ENCODE data around the gene ZNF627.

The ZNF627 gene

GRCh38 chr19:11574689-11575088 is 22.6 kb upstream of the ZNF627 start:
- TF ChIP-seq CTCF (IDR thresholded peaks at IDR 0.05) = no peak

- no peak for TF ChIP-seq CTCF (IDR thresholded peaks at IDR 0.05)
Observed at GRCh38 chr19:11576227-11576626, 21.1 kb upstream of the ZNF627 start.

GRCh38 chr19:11577451-11578257 is 19.6 kb upstream of the ZNF627 start, which contains the start of gene ACP5:
Gene ACP5 (minus strand): TSS chr19:11577645. CDS start chr19:11577317, 328 bp downstream.
- TF ChIP-seq CTCF (IDR thresholded peaks at IDR 0.05) = no peak

- no peak for TF ChIP-seq CTCF (IDR thresholded peaks at IDR 0.05)
Observed at GRCh38 chr19:11578258-11579142, 18.8 kb upstream of the ZNF627 start.

- no peak for TF ChIP-seq CTCF (IDR thresholded peaks at IDR 0.05)
Observed at GRCh38 chr19:11580116-11580515, 17.2 kb upstream of the ZNF627 start.

GRCh38 chr19:11581740-11582139 is 15.5 kb upstream of the ZNF627 start:
- no peak for TF ChIP-seq CTCF (IDR thresholded peaks at IDR 0.05)

GRCh38 chr19:11586331-11586730 is 11.0 kb upstream of the ZNF627 start:
- no peak for TF ChIP-seq CTCF (IDR thresholded peaks at IDR 0.05)

Data from LNCAP (cell line).